AG10803 (cell line): ENCODE results near the gene CRHR2.

ENCODE experiments used
- DNase-seq: peaks from one replicate; pipeline ENCODE4 v3.0.0; 2010; ENCODE audit warnings: low read depth
- H3K4me3 ChIP-seq: 2 replicates; pipeline ENCODE4 v1.5.1; 2011; ENCODE audit warnings: mild to moderate bottlenecking, low read length, control low read depth
- TF ChIP-seq, protein P1 (sequence below): conservative IDR thresholded peaks from 2 replicates; pipeline ENCODE4 v1.5.1; 2011; ENCODE audit warnings: mild to moderate bottlenecking, low read length, control low read depth, inconsistent platforms

CRHR2 gene

GRCh38 chr7:30694218-30694745 lies 12.0 kb upstream of the CRHR2 start:
- no peak for DNase-seq
- TF ChIP-seq, protein P1, sequence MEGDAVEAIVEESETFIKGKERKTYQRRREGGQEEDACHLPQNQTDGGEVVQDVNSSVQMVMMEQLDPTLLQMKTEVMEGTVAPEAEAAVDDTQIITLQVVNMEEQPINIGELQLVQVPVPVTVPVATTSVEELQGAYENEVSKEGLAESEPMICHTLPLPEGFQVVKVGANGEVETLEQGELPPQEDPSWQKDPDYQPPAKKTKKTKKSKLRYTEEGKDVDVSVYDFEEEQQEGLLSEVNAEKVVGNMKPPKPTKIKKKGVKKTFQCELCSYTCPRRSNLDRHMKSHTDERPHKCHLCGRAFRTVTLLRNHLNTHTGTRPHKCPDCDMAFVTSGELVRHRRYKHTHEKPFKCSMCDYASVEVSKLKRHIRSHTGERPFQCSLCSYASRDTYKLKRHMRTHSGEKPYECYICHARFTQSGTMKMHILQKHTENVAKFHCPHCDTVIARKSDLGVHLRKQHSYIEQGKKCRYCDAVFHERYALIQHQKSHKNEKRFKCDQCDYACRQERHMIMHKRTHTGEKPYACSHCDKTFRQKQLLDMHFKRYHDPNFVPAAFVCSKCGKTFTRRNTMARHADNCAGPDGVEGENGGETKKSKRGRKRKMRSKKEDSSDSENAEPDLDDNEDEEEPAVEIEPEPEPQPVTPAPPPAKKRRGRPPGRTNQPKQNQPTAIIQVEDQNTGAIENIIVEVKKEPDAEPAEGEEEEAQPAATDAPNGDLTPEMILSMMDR, result no peak
- H3K4me3 ChIP-seq, result no peak overlapping the region

DNA sequence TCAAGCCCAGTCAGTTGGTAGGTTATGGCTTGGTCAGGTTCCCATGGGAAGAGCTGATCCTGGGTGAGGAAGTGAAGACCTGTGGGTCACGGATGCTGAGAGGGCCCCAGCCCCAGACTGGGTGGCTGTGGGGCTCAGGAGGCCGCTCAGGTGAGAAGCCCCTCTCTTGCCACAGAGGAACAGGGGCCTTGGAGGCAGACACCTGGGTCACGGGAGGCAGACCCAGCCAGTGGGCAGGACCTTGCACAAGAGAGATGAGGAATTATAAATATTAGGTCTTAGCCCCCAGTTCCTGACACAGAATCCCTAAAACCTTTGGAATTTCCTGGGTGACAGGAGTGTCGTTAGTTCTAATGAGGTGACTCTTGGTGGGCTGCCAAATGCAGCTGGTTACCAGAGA lies 10.6 kb upstream of the CRHR2 start:
- TF ChIP-seq, protein P1, result no peak
- no peak for DNase-seq
- no peak overlapping the region for H3K4me3 ChIP-seq

DNA sequence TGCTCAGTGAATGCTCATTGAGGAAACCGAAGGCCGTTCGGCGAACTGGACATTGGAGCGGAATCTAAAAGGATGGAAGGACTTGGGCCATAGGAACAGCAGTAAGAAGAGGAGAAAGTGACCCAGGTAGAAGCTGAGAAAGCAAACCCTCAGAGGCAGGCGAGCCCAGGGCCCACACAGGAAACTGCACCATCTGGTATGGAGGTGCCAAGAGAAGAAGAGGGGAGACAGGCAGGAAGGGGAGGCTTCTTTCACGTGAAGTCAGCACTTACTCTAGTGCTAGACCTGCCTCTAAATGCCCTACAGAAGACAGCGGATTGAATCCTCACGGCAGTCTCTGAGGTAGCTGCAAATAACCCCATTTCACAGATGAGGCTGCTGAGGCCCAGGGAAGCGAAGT lies 10.2 kb upstream of the CRHR2 start:
- no peak overlapping the region for H3K4me3 ChIP-seq
- no peak for DNase-seq
- TF ChIP-seq, protein P1, result no peak

DNA sequence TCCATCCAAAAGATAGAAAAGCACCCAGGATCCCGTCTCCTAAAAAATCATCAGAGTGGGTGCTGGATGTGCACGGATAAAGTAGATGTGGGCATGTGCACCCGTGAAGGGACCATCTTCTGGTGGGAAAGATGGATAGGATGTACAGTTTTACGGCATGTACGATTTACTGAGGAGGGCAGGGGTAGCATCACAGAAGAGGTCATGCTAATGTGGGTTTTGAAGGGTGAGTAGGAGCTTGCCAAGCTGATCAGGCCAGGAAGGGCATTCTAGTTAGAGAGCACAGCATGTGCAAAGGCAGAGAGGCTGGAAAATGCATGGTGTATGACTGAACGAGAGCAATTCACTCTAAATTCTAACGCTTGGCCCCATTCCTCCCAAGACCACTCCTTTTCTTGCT lies 7.8 kb upstream of the CRHR2 start:
- no peak for DNase-seq
- H3K4me3 ChIP-seq, result no peak overlapping the region
- TF ChIP-seq, protein P1, result no peak

DNA sequence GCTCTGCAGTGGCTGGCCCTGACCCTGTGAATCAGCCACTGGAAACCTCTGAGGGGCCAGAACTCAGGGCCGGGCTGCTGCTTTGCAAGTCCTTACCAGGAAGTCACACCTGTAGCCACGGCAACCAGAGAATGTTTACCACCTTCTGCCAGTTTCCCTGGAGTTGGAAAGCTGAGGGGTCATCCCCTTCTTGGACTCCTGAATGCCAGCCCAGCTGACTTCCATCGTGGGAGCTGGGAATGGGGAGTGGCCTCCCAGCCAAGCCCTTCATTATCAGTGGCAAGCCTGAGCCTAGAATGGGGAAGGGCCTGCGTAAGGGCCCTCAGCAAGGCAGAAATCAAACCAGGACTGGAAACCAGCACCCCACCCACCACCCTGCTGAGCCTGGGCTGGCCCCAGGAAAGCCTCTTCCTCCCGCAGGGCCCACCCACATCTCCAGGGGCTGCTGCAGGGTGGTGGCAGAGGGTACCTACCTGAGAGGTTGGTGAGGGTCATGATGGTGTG lies 6.5 kb upstream of the CRHR2 start:
- TF ChIP-seq, protein P1, result no peak
- DNase-seq, result peak; percentile 2

GRCh38 chr7:30687604-30688003 lies 5.3 kb upstream of the CRHR2 start:
- DNase-seq, result no peak
- no peak overlapping the region for H3K4me3 ChIP-seq
- TF ChIP-seq, protein P1, result no peak

More for the DNA sequence above, 6.5 kb upstream of the CRHR2 start:
- H3K4me3 ChIP-seq, result no peak overlapping the region

DNA sequence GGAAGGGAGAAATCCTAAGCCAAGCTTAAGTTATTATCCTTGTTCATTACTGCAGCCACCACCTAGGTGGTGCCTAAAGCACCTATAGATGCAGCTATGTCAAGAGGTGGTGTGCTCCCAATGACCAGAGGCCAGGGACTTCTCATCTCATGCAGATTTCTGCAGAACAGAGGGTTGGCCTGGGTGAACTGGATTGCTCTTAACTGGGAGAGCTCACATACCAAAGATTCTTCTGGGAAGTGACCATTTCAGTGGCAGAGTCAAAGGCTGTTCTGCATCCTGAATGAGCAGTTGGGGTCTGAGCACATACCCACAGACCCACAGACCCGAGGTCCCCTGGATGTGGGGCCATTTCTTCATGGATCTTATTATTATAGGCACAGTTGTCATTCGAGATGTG lies 2.1 kb upstream of the CRHR2 start:
- peak; percentile 4 for DNase-seq
- TF ChIP-seq, protein P1, result no peak
- no peak overlapping the region for H3K4me3 ChIP-seq
